WERI-Rb-1 (cell line): ENCODE measurements around the gene OTOA.
"Not testable (repeated sequence)": the region's sequence is repeated elsewhere in the genome, so short reads cannot be mapped to it uniquely, and the experiment has no call there.

ENCODE experiments used
- DNase-seq: peaks from one replicate; pipeline ENCODE4 v3.0.0-alpha.2; 2020
- H3K27ac ChIP-seq: fragments of 250-450 bp; sonication (Bioruptor Pico); 2 replicates; pipeline ENCODE4 v1.5.1; 2020; ENCODE audit warnings: mild to moderate bottlenecking, moderate library complexity
- H3K27me3 ChIP-seq: fragments of 250-450 bp; sonication (Bioruptor Pico); 2 replicates; pipeline ENCODE4 v1.5.1; 2021; ENCODE audit warnings: mild to moderate bottlenecking, low read depth, moderate library complexity; ENCODE audit not compliant: insufficient read depth, severe bottlenecking
- H3K36me3 ChIP-seq: fragments of 250-450 bp; sonication (Bioruptor Pico); 2 replicates; pipeline ENCODE4 v1.5.1; 2020; ENCODE audit warnings: mild to moderate bottlenecking, moderate library complexity
- H3K4me3 ChIP-seq: 2 replicates; pipeline ENCODE4 v1.5.1; 2011; ENCODE audit warnings: low read depth, mild to moderate bottlenecking, control low read depth, low read length
- H3K9me3 ChIP-seq: fragments of 250-450 bp; sonication (Bioruptor Pico); 2 replicates; pipeline ENCODE4 v1.5.1; 2021; ENCODE audit warnings: mild to moderate bottlenecking, moderate library complexity; ENCODE audit not compliant: severe bottlenecking
- CTCF ChIP-seq: IDR thresholded peaks from 2 replicates; pipeline ENCODE4 v1.5.1; 2011; ENCODE audit warnings: low read depth, mild to moderate bottlenecking, control low read depth, inconsistent platforms, low read length

Gene OTOA

GRCh38 chr16:21664801-21665492, 1.2 kb downstream of the OTOA start:
- no peaks in the 10 kb centered on the region for H3K9me3 ChIP-seq
- no peak for TF ChIP-seq CTCF
- DNase-seq, result no peak
- H3K4me3 ChIP-seq, result no peak overlapping the region
- H3K27me3 ChIP-seq, result no peaks in the 10 kb centered on the region
- no peaks in the 10 kb centered on the region for H3K36me3 ChIP-seq
- no peak overlapping the region for H3K27ac ChIP-seq

GRCh38 chr16:21666772-21667171, 3.0 kb downstream of the OTOA start:
- no peaks in the 10 kb centered on the region for H3K9me3 ChIP-seq
- no peak overlapping the region for H3K4me3 ChIP-seq
- TF ChIP-seq CTCF, result no peak
- H3K36me3 ChIP-seq, result no peaks in the 10 kb centered on the region
- no peaks in the 10 kb centered on the region for H3K27me3 ChIP-seq
- no peak for DNase-seq
- H3K27ac ChIP-seq, result no peak overlapping the region

GRCh38 chr16:21667575-21667974, 3.8 kb downstream of the OTOA start:
- no peak for TF ChIP-seq CTCF
- H3K27ac ChIP-seq, result no peak overlapping the region
- no peaks in the 10 kb centered on the region for H3K36me3 ChIP-seq
- DNase-seq, result no peak
- H3K4me3 ChIP-seq, result no peak overlapping the region
- no peaks in the 10 kb centered on the region for H3K27me3 ChIP-seq
- no peaks in the 10 kb centered on the region for H3K9me3 ChIP-seq

GRCh38 chr16:21673469-21673868, 9.7 kb downstream of the OTOA start:
- DNase-seq, result no peak
- Histone ChIP-seq H3K4me3 (no peak overlapping the region), H3K27me3 (no peaks in the 10 kb centered on the region), H3K36me3 (no peaks in the 10 kb centered on the region), H3K9me3 (peaks cover 5% of the 10 kb centered on the region), H3K27ac (no peak overlapping the region)
- TF ChIP-seq CTCF, result no peak

GRCh38 chr16:21674456-21674855, 10.7 kb downstream of the OTOA start:
- H3K27ac ChIP-seq, H3K9me3 ChIP-seq, H3K27me3 ChIP-seq, DNase-seq, H3K4me3 ChIP-seq, H3K36me3 ChIP-seq: not testable (repeated sequence)

- not testable (repeated sequence) for H3K36me3 ChIP-seq, H3K9me3 ChIP-seq, H3K27me3 ChIP-seq, H3K27ac ChIP-seq, H3K4me3 ChIP-seq, DNase-seq
Measured at GRCh38 chr16:21680714-21681113, 16.9 kb downstream of the OTOA start.

GRCh38 chr16:21683184-21683583, 19.4 kb downstream of the OTOA start:
- no peak overlapping the region for H3K4me3 ChIP-seq
- no peaks in the 10 kb centered on the region for H3K27me3 ChIP-seq
- no peak overlapping the region for H3K27ac ChIP-seq
- TF ChIP-seq CTCF, result no peak
- no peaks in the 10 kb centered on the region for H3K9me3 ChIP-seq
- no peaks in the 10 kb centered on the region for H3K36me3 ChIP-seq
- DNase-seq, result no peak
